ENCODE measurements around the gene SLC2A14. TPM values are rescaled to one million over a fixed set of nuclear protein-coding genes. Genes with fewer than 3 reads are reported as not detected.
A peak's percentile ranks its signal among the peaks of the same experiment; 100 is the strongest.
"Not testable (repeated sequence)": the region's sequence is repeated elsewhere in the genome, so short reads cannot be mapped to it uniquely, and the experiment has no call there.

The SLC2A14 gene
- total RNA-seq (1 to 10 TPM in 1 of 2 donors, under 1 TPM in 1; 0.17 to 6.4 TPM), total RNA-seq (1.4 to 6.6 reads per million in 2 donors)

DNA sequence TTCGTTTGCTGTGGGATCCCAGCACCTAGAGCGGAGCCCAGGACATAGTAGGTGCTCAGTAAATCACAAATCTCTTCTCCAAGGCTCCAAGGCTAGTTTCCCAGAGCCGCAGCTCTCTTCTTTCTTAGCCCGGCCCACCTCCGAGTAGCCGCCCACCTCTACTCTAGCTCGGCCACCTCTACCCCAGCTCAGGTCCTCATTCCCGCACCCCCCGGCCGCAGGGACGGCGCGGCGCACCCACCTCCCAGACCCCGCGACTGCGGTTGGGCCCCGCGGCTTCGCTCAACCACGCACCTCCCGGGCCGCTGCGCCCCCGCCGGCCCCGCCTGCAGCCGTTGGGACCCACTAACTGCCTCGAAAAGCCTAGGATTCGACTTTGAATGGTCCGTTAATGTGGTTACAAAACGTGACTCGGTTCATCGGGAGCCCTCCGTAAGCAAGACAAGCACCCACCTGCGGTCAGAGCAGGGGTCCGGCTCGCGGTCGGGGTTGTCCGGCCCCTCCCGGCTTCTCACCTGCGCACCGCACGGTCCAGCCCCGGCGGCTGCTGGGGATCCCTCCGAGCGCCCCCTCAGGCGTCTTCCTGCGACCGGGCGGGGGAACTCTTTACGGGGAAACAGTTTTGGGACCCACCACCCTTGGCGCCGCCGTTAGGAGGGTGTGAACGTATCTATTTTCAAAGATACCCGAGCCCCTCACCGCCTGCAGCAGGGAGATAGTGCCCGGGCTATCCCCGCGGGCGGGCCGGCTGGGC, at the start of gene SLC2A14:
Gene SLC2A14, minus strand, starts transcription at position 350 of the 754 bp plus-strand sequence. CDS start 3,035 bp downstream, outside the sequence.
- Mint-ChIP-seq H3K27me3 (peaks cover 48% of the 10 kb centered on the region), H3K27ac (peak within 1 kb of the TSS; percentile 39), H3K4me1 (peaks cover 7% of the 10 kb centered on the region), H3K36me3 (ENCODE audit: low read depth) (no peaks in the 10 kb centered on the region), H3K4me3 (peak within 1 kb of the TSS; percentile 25)
- ATAC-seq: no peak
- DNase-seq: no peak
- H3K9me3 ChIP-seq (ENCODE audit: control insufficient read depth, low read length, poor library complexity, severe bottlenecking): no peaks in the 10 kb centered on the region

GRCh38 chr12:7921181-7921580, 48.5 kb upstream of the SLC2A14 start:
- peaks cover 28% of the 10 kb centered on the region for H3K4me1 Mint-ChIP-seq
- not testable (repeated sequence) for H3K9me3 ChIP-seq (ENCODE audit: control insufficient read depth, low read length, poor library complexity, severe bottlenecking); H3K27me3 Mint-ChIP-seq; DNase-seq; ATAC-seq; H3K36me3 Mint-ChIP-seq (ENCODE audit: low read depth)
- peak overlapping the region; percentile 88 for H3K27ac Mint-ChIP-seq
- peak overlapping the region; percentile 39 for H3K4me3 Mint-ChIP-seq

GRCh38 chr12:7918268-7918590, 45.5 kb upstream of the SLC2A14 start:
- ATAC-seq: not testable (repeated sequence)

GRCh38 chr12:7917392-7918267, 44.9 kb upstream of the SLC2A14 start:
- peak overlapping the region; percentile 65 for H3K4me3 Mint-ChIP-seq
- no peaks in the 10 kb centered on the region for H3K9me3 ChIP-seq (ENCODE audit: control insufficient read depth, low read length, poor library complexity, severe bottlenecking)
- H3K36me3 Mint-ChIP-seq (ENCODE audit: low read depth): peaks cover 6% of the 10 kb centered on the region
- H3K4me1 Mint-ChIP-seq: peaks cover 23% of the 10 kb centered on the region
- peak; percentile 6 for ATAC-seq
- H3K27ac Mint-ChIP-seq: peak overlapping the region; percentile 90
- H3K27me3 Mint-ChIP-seq: no peaks in the 10 kb centered on the region
- no peak for DNase-seq

More at GRCh38 chr12:7918268-7918590, 45.5 kb upstream of the SLC2A14 start:
- Mint-ChIP-seq H3K4me1 (peaks cover 26% of the 10 kb centered on the region), H3K27ac (peak overlapping the region; percentile 90), H3K4me3 (peak overlapping the region; percentile 65)
- H3K9me3 ChIP-seq (ENCODE audit: control insufficient read depth, low read length, poor library complexity, severe bottlenecking); DNase-seq; H3K36me3 Mint-ChIP-seq (ENCODE audit: low read depth); H3K27me3 Mint-ChIP-seq: not testable (repeated sequence)

- ATAC-seq (peak; percentile 10), DNase-seq (no peak)
- peak overlapping the region; percentile 90 for H3K27ac Mint-ChIP-seq
- H3K27me3 Mint-ChIP-seq: no peaks in the 10 kb centered on the region
- H3K36me3 Mint-ChIP-seq (ENCODE audit: low read depth): peaks cover 6% of the 10 kb centered on the region
- H3K4me3 Mint-ChIP-seq: peak overlapping the region; percentile 43
- H3K9me3 ChIP-seq (ENCODE audit: control insufficient read depth, low read length, poor library complexity, severe bottlenecking): no peaks in the 10 kb centered on the region
- peaks cover 22% of the 10 kb centered on the region for H3K4me1 Mint-ChIP-seq
These were observed 44.2 kb upstream of the SLC2A14 start for GRCh38 chr12:7916936-7917335.

DNA sequence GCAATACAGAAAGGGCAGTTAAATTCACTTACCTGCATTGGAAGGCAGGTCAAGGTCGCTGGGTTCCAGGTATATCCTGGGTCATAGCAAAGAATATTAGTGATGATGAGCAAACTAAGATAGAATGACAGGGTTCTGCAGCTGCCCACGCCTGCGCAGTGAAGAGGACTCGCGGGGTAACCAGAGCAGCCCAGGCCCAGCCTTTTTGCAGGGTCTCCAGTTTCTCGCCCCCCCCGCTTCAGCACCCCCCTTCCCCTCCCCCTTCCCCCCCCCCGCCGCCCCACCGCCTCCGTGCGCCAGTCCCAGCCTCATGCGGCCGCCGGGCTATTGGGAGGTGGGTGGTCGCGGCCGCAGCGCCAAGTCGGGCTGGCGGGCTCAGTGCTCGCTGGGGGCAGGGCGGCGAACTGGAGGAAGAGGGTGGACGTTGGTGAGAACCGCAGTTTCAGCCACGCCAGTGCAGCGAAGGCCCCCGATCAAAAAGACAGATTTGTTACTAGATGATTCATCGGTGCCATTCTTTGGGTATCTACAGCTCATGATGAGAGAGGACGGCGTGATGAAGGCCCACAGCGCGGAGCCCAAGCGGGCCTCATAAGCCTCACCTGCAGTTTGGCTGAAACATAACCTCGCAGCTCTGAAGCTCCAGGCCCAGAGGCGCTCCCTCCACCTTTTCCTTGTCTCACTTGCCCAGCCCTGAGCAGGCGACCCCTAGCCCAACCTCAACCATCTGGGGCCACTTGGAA, 43.1 kb upstream of the SLC2A14 start:
- H3K4me1 Mint-ChIP-seq: peaks cover 17% of the 10 kb centered on the region
- no peaks in the 10 kb centered on the region for H3K27me3 Mint-ChIP-seq
- H3K36me3 Mint-ChIP-seq (ENCODE audit: low read depth): peaks cover 6% of the 10 kb centered on the region
- H3K9me3 ChIP-seq (ENCODE audit: control insufficient read depth, low read length, poor library complexity, severe bottlenecking): no peaks in the 10 kb centered on the region
- DNase-seq (no peak), ATAC-seq (peak; percentile 34)
- peak overlapping the region; percentile 21 for H3K27ac Mint-ChIP-seq
- no peak overlapping the region for H3K4me3 Mint-ChIP-seq

DNA sequence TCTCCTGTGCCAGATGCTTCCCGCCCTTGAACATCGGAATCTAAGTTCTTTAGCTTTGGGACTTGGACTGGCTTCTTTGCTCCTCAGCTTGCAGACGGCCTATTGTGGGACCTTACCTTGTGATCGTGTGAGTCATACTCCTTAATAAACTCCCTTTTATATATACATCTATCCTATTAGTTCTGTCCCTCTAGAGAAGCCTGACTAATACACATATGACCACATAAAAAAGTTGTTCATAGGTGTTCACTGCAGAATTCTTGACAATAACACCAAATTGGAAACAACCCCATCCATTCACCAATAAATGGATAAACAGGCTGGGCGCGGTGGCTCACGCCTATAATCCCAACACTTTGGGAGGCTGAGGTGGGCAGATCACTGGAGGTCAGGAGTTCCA, 37.4 kb upstream of the SLC2A14 start:
- ATAC-seq; H3K27ac Mint-ChIP-seq; H3K27me3 Mint-ChIP-seq; H3K9me3 ChIP-seq (ENCODE audit: control insufficient read depth, low read length, poor library complexity, severe bottlenecking); H3K4me1 Mint-ChIP-seq; DNase-seq; H3K4me3 Mint-ChIP-seq; H3K36me3 Mint-ChIP-seq (ENCODE audit: low read depth): not testable (repeated sequence)

GRCh38 chr12:7907009-7907408, 34.3 kb upstream of the SLC2A14 start:
- H3K27me3 Mint-ChIP-seq: no peaks in the 10 kb centered on the region
- H3K4me3 Mint-ChIP-seq: no peak overlapping the region
- H3K27ac Mint-ChIP-seq: peak overlapping the region; percentile 66
- peaks cover 2% of the 10 kb centered on the region for H3K4me1 Mint-ChIP-seq
- ATAC-seq (no peak), DNase-seq (no peak)
- no peaks in the 10 kb centered on the region for H3K9me3 ChIP-seq (ENCODE audit: control insufficient read depth, low read length, poor library complexity, severe bottlenecking)
- H3K36me3 Mint-ChIP-seq (ENCODE audit: low read depth): no peaks in the 10 kb centered on the region

GRCh38 chr12:7906303-7906702, 33.6 kb upstream of the SLC2A14 start:
- ATAC-seq; H3K27ac Mint-ChIP-seq; H3K27me3 Mint-ChIP-seq; H3K9me3 ChIP-seq (ENCODE audit: control insufficient read depth, low read length, poor library complexity, severe bottlenecking); H3K4me1 Mint-ChIP-seq; DNase-seq; H3K36me3 Mint-ChIP-seq (ENCODE audit: low read depth); H3K4me3 Mint-ChIP-seq: not testable (repeated sequence)

DNA sequence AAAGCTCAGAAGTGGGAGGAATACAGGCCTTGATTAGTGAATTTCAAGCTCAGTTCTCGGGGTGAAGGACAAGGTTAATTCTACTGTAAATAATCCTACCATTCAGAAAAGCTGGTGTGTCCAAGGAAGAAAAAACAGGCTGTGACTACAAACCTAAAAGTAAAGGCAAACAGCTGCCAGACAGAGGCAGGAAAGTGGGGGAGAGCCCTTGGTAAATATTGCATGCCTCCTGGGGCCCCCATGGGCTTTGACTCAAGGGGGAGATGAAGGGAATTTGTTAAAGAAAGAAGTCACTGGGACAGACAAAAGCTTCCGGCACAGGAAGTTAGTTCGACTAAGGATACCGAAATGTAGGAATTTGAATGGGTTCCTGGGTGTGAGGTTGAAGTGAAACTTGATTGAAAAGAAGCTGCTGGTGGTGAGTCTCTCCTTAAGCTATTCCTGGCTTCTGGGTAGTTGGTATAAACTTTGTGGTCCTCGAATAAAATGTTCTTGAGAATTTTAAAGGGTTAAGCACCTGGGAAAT, 32.9 kb upstream of the SLC2A14 start:
- H3K9me3 ChIP-seq (ENCODE audit: control insufficient read depth, low read length, poor library complexity, severe bottlenecking); H3K4me1 Mint-ChIP-seq; DNase-seq; H3K36me3 Mint-ChIP-seq (ENCODE audit: low read depth); H3K27me3 Mint-ChIP-seq; ATAC-seq; H3K4me3 Mint-ChIP-seq; H3K27ac Mint-ChIP-seq: not testable (repeated sequence)

DNA sequence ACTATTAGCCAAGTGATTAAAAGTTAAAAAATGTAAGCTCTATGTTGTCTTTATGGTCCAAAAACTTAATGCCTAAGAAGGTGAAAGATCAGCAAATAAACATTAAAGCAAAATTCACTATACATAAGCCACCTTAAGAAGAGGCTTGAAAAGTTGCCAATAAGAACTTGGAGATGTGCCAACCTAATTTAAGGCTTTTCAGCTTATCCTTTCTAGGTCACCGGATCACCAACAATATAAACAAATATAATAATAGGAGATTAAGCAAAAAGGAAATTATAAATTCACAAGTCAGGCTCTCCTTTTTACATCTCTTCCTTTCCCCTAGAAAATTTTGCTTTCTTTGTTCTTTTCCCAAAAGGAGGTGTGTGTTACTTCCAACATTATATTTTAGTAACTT, 32.4 kb upstream of the SLC2A14 start:
- no peaks in the 10 kb centered on the region for H3K36me3 Mint-ChIP-seq (ENCODE audit: low read depth)
- H3K4me3 Mint-ChIP-seq: no peak overlapping the region
- H3K27me3 Mint-ChIP-seq: no peaks in the 10 kb centered on the region
- no peak overlapping the region for H3K27ac Mint-ChIP-seq
- peaks cover 2% of the 10 kb centered on the region for H3K4me1 Mint-ChIP-seq
- DNase-seq (no peak), ATAC-seq (no peak)
- no peaks in the 10 kb centered on the region for H3K9me3 ChIP-seq (ENCODE audit: control insufficient read depth, low read length, poor library complexity, severe bottlenecking)

DNA sequence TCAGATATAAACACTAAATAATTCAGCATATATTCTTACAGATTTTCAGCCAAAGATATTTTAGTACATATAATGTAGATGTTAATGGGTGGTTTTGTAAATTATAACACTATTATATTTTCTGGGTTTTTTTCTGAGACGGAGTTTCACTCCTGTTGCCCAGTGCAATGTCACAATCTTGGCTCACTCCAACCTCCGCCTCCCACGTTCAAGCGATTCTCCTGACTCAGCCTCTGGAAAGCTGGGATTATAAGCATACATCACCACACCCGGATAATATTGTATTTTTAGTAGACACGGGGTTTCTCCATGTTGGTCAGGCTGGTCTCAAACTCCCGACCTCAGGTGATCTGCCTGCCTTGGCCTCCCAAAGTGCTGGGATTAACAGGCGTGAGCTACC, 29.7 kb upstream of the SLC2A14 start:
- not testable (repeated sequence) for DNase-seq; H3K4me1 Mint-ChIP-seq; ATAC-seq; H3K36me3 Mint-ChIP-seq (ENCODE audit: low read depth); H3K27ac Mint-ChIP-seq; H3K9me3 ChIP-seq (ENCODE audit: control insufficient read depth, low read length, poor library complexity, severe bottlenecking); H3K4me3 Mint-ChIP-seq; H3K27me3 Mint-ChIP-seq

DNA sequence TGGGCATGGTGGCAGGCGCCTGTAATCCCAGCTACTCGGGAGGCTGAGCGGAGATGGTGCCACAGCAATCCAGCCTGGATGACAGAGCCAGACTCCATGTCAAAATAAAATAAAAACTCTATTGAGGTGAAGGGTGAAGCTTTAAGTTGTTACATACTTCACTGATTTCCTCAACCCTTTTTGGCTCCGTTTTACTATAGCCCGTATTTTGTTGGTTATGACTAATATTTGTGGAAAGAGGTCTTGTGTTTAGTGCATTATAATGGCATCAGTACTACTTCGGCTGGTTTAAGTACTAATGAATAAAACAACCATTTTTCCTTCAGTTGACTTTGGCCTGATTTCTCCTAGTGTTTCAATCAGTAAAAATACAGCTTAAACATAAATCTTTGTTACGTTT, 27.0 kb upstream of the SLC2A14 start:
- no peak overlapping the region for H3K4me3 Mint-ChIP-seq
- no peaks in the 10 kb centered on the region for H3K4me1 Mint-ChIP-seq
- ATAC-seq: no peak
- H3K27ac Mint-ChIP-seq: no peak overlapping the region
- no peaks in the 10 kb centered on the region for H3K9me3 ChIP-seq (ENCODE audit: control insufficient read depth, low read length, poor library complexity, severe bottlenecking)
- no peaks in the 10 kb centered on the region for H3K36me3 Mint-ChIP-seq (ENCODE audit: low read depth)
- H3K27me3 Mint-ChIP-seq: no peaks in the 10 kb centered on the region
- no peak for DNase-seq

All from T-helper 17 cell (primary cell).